Lung (tissue), 12 donors: ENCODE measurements around the gene TKTL2. TPM values are rescaled to one million over a fixed set of nuclear protein-coding genes. Genes with fewer than 3 reads are reported as not detected.

Source experiments
- ATAC-seq: fragments of 200-7000 bp; cut with Tn5 transposase; one replicate; pipeline ENCODE4 v1.9.1; 2020; ENCODE audit warnings: moderate number of reproducible peaks; ENCODE audit not compliant: insufficient read depth, low FRiP score
- DNase-seq, 3 donors: peaks; one replicate each; pipeline ENCODE4 v3.0.0-alpha.2; 2013 to 2017
- H3K27ac ChIP-seq, 2 donors: one replicate each; pipeline ENCODE4 v1.5.1; 2013; ENCODE audit warnings: mild to moderate bottlenecking in 2 of 2, moderate library complexity in 2 of 2, control low read depth in 1 of 2, inconsistent platforms in 1 of 2, low read depth in 1 of 2, low read length in 1 of 2
- H3K27me3 ChIP-seq, 3 donors: one replicate each; pipeline ENCODE4 v1.5.1; 2013; ENCODE audit warnings: low read length in 2 of 3; ENCODE audit not compliant: control insufficient read depth in 3 of 3, insufficient read depth in 3 of 3
- H3K36me3 ChIP-seq, 4 donors: one replicate each; pipeline ENCODE4 v1.5.1; 2013; ENCODE audit warnings: low read length in 4 of 4, mild to moderate bottlenecking in 1 of 4, moderate library complexity in 1 of 4; ENCODE audit not compliant: control insufficient read depth in 4 of 4, insufficient read depth in 4 of 4
- H3K4me1 ChIP-seq, 5 donors: one replicate each; pipeline ENCODE4 v1.5.1; 2013; ENCODE audit warnings: low read length in 5 of 5, mild to moderate bottlenecking in 2 of 5, moderate library complexity in 1 of 5; ENCODE audit not compliant: control insufficient read depth in 5 of 5, insufficient read depth in 5 of 5
- H3K4me3 ChIP-seq: one replicate; pipeline ENCODE4 v1.5.1; 2013; ENCODE audit warnings: mild to moderate bottlenecking, control low read depth, moderate library complexity
- H3K9ac ChIP-seq, 2 donors: one replicate each; pipeline ENCODE4 v1.5.1; 2013; ENCODE audit warnings: low read length in 2 of 2, control low read depth in 1 of 2; ENCODE audit not compliant: insufficient read depth in 1 of 2
- H3K9me3 ChIP-seq, 4 donors: one replicate each; pipeline ENCODE4 v1.5.1; 2013; ENCODE audit warnings: low read length in 3 of 4, mild to moderate bottlenecking in 1 of 4, moderate library complexity in 1 of 4; ENCODE audit not compliant: control insufficient read depth in 4 of 4, insufficient read depth in 3 of 4
- CTCF ChIP-seq: IDR thresholded peaks from 2 replicates; pipeline ENCODE4 v1.5.1; 2012; ENCODE audit warnings: mild to moderate bottlenecking; ENCODE audit errors: control extremely low read depth, extremely low read depth
- WGBS, 2 donors: extraction: QIAGEN DNeasy Blood & Tissue Kit; methylation state at CpG; one replicate each; pipeline ENCODE4 v1.1.7; 2013; 5-methylcytosine and 5-hydroxymethylcytosine counted together
- polyA plus RNA-seq, 2 donors: library from polyadenylated mRNA; stranded (reverse); fragments of 200-250 nt; gene quantifications; one replicate each; pipeline ENCODE4 v1.2.1, GENCODE V29; 2013
- total RNA-seq, 2 donors: library from RNA; depleted of rRNA in 1 of 2; stranded (reverse); fragments of >200 nt in 1 of 2; gene quantifications; one replicate each; pipeline ENCODE4 v1.2.1, GENCODE V29; 2014 to 2021
- donor health status: control.
- donor health status: control.
- donor health status: Bipolar disorder and iron deficiency.
- donor health status: healthy.
- donor health status: DM: yes; HTN: yes; CAD: no.

Gene TKTL2
- total and polyA plus RNA-seq, 4 donors, result 0.02 TPM; not detected in 3

- ATAC-seq (no peak), DNase-seq (peak; percentile 41 to 62 (median 50))
Measured at GRCh38 chr4:163484906-163485305, 11.4 kb upstream of the TKTL2 start.

DNA sequence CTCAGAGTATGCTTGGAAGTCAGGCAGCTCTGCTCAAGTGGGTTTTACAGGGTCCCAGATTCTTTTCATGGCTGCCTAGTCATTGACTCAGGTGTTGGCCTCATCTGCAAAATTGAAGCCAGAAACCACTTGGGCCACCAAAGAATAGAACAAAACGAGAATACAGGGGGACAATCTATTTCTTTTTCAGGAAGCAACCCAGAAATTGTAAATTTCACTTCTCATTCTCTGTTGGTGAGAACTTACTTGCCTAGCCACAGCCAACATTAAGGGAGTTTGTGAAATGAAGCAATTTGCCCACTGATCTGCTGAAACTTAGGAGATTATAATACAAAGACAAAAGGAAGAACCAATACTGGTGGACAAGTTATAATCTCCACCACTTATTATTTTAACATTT lies 8.6 kb upstream of the TKTL2 start:
- no peak for DNase-seq
- ATAC-seq, result no peak
- H3K4me3 ChIP-seq, result no peak overlapping the region
- H3K36me3 ChIP-seq, result no peaks in the 10 kb centered on the region
- 9 to 35% methylated on average over 1 of the region's 1 CpG for WGBS, 2 donors
- H3K9ac ChIP-seq, result no peak overlapping the region
- no peak overlapping the region for H3K27ac ChIP-seq
- no peaks in the 10 kb centered on the region for H3K27me3 ChIP-seq
- H3K9me3 ChIP-seq, result no peaks in the 10 kb centered on the region
- no peak for TF ChIP-seq CTCF
- H3K4me1 ChIP-seq, result no peaks in the 10 kb centered on the region

More at GRCh38 chr4:163484906-163485305, 11.4 kb upstream of the TKTL2 start:
- no peaks in the 10 kb centered on the region for H3K36me3 ChIP-seq
- WGBS, 2 donors, result 16 to 26% methylated on average over 4 of the region's 4 CpGs
- H3K27me3 ChIP-seq, result no peaks in the 10 kb centered on the region
- no peaks in the 10 kb centered on the region for H3K4me1 ChIP-seq
- H3K27ac ChIP-seq, result no peak overlapping the region
- H3K4me3 ChIP-seq, result no peak overlapping the region
- no peaks in the 10 kb centered on the region for H3K9me3 ChIP-seq
- no peak overlapping the region for H3K9ac ChIP-seq
- peak; percentile 27 for TF ChIP-seq CTCF

- Histone ChIP-seq H3K4me1 (no peaks in the 10 kb centered on the region), H3K36me3 (no peaks in the 10 kb centered on the region), H3K27ac (no peak overlapping the region), H3K4me3 (no peak overlapping the region), H3K9me3 (peaks cover 0 to 2% (median 0%) of the 10 kb centered on the region in 4 donors), H3K9ac (no peak overlapping the region), H3K27me3 (no peaks in the 10 kb centered on the region)
- no peak for ATAC-seq
- 55 to 77% methylated on average over 5 of the region's 5 CpGs for WGBS, 2 donors
- no peak for DNase-seq
- no peak for TF ChIP-seq CTCF
Measured at GRCh38 chr4:163476761-163477438, 3.3 kb upstream of the TKTL2 start.

DNA sequence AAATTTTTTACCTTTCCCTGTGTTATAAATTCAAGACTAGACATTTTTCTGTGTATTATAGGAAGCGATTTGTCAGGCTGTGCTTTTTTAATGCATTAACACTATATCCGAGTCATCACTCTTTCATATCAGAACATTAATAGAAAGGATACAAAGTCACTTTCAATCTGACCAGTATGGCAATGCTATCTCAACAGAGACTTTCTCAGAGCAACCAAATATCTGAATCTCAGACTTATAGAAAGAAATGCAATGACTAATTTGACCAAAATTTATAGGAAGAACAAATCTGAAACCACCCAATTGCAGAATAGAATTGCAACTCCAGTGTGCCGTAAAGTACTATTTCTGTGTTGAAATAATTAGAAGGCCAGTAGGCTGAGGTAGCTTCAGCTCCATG lies 473 bp upstream of the TKTL2 start:
- H3K4me3 ChIP-seq, result no peak overlapping the region
- H3K9me3 ChIP-seq, result peaks cover 0 to 2% (median 0%) of the 10 kb centered on the region in 4 donors
- no peak for ATAC-seq
- no peaks in the 10 kb centered on the region for H3K27me3 ChIP-seq
- no peak for TF ChIP-seq CTCF
- no peaks in the 10 kb centered on the region for H3K36me3 ChIP-seq
- 87 to 91% methylated on average over 3 of the region's 3 CpGs for WGBS, 2 donors
- no peak for DNase-seq
- no peaks in the 10 kb centered on the region for H3K4me1 ChIP-seq
- H3K27ac ChIP-seq, result no peak overlapping the region
- H3K9ac ChIP-seq, result no peak overlapping the region
